ENCODE measurements around the gene BICRA.
"Not testable (repeated sequence)": the region's sequence is repeated elsewhere in the genome, so short reads cannot be mapped to it uniquely, and the experiment has no call there.

BICRA gene

DNA sequence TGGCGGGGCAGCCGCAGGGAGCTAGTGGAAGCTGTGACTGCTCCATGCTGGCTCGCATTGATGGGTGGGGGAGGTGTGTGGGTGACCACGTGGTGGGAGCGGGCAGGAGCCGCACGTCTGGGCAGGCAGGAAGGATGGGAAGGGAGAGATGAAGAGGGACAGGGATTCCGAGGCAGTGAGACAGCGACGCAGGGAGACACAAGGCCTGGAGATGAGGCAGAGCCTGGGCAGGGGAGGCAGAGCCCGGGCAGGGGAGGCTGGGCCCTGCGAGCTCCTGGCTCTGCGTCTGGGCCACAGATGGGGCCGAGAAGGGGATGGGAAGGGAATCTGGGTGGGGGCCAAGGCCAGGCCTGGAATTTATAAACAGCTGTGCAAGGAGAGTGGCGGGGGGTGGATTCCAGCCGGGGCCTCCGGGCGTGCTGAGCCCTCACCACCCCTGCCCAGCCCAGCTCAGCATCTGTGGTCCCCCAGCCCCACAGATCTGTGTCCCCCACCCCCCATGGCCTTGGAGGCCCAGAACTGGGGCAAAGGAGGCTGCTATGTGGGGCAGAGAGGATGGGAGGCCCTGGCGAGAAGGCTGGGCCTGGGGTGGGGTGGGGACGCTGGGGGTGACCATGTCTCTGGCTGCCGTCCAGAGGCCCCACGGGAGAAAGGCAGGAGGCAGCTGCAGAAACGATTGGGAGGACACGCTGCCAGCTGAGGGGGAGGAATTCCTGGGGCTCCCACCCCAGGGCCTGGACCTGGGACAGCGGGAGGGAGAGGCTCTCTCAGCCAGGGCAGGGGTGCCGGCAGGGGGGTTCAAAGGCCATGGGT, 110.3 kb downstream of the BICRA start:
- peak; percentile 90 for DNase-seq

DNA sequence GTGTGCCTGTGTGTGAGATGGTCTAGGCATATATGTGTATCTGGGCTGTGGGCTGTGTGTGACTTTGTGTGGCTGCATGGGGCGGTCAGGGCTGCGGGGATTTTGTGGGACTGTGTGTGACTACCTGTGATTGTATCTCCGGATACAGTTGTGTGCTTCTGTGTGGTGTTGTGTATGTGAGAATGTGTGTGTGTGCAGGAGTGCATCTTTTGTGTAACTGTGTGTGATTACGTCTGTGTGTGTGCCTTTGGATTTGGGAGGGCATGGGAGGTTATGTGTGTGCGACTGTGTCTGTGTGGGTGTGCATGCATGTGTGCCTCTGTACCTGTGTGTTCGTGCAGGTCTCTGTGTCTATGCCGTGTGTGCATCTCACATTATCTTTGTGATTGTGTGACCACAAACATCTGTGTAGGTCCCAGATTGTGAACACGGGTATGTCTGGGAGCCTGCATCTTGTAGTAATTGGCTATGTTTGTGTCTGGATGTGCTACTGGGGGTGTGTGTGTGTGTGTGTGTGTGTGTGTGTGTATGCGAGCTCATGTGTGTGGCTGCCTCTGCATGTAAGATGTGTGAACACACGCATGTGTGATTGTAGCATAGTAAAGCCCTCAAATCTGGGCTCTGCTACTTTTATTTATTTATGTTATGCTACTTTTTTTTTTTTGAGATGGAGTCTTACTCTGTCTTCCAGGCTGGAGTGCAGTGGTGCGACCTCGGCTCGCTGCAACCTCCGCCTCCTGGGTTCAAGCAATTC, 111.9 kb downstream of the BICRA start:
- no peak for DNase-seq

DNA sequence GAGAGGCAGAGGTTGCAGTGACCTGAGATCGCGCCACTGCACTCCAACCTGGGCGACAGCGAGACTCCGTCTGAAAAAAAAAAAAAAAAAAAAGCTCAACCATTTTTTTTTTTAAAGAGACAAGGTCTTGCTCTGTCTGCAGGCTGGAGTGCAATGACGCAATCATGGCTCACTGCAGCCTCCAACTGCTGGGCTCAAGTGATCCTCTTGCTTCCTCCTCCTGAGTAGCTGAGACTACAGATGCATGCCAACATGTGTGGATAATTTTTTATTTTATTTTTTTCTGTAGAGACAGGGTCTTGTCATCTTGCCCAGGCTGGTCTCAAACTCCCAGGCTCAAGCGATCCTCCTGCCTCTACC, 114.6 kb downstream of the BICRA start:
- no peak for DNase-seq

DNA sequence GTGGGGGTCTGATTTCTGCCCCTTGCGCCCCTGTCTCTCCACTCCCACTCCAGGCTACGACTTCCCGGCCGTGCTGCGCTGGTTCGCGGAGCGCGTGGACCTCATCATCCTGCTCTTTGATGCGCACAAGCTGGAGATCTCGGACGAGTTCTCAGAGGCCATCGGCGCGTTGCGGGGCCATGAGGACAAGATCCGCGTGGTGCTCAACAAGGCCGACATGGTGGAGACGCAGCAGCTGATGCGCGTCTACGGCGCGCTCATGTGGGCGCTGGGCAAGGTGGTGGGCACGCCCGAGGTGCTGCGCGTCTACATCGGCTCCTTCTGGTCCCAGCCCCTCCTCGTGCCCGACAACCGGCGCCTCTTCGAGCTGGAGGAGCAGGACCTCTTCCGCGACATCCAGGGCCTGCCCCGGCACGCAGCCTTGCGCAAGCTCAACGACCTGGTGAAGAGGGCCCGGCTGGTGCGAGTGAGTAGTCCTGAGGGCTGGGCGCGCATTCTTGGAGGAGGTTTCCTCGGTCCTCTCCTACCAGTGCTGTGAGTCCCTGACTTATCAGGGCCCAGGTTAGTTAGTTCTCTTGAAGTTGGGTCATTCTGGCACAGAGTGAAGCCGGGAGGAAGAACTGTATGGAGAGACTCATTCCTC, 116.9 kb downstream of the BICRA start:
- no peak for DNase-seq

DNA sequence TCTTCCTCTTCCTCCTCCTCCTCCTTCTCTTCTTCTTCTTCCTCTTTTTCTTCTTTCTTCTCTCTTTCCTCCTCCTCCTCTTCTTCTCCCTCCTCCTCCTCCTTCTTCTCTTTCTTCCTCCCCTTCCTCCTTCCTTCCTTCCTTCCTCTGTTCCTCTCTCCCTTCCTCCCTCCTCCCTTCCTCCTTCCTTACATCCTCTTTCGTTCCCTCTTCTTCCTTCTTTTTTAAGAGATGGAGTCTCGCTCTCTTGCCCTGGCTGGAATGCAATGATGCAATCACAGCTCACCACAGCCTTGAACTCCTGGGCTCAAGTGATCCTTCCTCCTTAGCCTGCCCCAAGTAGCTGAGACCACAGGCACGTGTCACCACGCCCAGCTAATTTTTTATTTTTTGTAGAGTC, 117.5 kb downstream of the BICRA start:
- no peak for DNase-seq

DNA sequence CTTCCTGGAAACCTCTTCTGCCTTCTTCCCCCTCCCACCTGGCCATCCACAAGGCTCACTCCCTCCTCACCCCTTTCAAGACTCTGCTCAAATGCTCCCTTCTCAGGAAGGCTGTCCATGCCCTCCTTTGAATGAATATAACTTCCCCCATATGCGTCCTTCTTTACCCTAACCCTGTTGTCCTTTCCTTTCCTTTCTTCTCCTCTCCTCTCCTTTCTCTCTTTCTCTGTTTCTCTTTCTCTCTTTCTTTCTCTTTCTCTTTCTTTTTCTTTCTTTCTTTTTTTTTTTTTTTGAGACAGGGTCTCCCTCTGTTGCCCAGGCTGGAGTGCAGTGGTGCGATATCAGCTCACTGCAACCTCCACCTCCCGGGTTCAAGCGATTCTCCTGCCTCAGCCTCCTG, 119.4 kb downstream of the BICRA start:
- not testable (repeated sequence) for DNase-seq

DNA sequence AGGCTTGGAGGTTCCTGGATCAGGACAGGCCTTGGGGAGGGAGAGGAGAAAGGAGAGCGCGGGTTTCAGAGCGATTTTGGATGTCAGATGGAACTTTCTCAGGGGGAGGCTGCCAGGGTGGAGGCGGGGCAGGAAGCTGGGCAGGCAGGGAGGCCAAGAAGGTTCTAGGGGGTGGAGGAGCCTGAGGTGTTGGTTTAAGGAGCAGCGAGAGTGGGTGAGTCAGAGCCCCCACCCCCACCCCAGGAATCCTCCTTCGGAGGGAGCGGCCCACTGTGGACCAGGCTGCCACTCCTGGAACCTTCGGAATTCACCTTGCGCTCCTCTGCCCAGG, 120.5 kb downstream of the BICRA start:
- peak; percentile 53 for DNase-seq

DNA sequence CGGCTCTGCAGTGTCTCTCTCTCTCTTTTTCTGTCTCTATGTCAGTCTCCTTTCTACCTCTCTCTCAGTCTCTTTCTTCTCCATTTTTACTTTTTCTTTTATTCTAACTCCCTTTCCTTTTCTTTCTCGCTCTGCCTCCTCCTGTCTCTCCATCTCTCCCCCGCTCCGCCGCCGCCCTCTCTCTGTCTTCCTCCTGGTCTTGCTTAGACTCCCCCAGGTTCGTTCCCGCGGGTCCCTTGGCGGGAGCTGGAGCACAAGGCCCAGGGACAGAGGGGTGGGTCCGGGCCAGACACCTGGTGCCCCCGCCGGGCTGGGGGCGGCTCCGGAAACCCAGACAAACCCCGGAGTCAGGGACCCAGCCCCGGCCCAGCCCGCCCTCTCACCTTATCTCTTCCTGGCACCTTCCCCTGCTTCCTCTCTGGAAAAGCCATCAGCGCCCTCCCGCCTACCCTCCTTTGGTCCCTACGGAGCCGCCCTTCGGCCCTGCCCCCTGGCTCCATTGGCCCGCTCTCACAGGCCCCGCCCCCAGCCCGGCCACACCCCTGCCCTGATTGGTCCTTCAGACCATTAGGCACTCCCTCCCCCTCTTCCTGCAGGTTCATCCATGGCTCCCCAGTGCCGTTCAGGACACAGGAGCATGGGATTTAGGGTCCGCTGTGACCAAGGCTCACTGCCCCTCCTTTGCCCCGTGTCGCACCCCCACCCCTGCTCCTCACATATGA, 121.0 kb downstream of the BICRA start:
- no peak for DNase-seq

DNA sequence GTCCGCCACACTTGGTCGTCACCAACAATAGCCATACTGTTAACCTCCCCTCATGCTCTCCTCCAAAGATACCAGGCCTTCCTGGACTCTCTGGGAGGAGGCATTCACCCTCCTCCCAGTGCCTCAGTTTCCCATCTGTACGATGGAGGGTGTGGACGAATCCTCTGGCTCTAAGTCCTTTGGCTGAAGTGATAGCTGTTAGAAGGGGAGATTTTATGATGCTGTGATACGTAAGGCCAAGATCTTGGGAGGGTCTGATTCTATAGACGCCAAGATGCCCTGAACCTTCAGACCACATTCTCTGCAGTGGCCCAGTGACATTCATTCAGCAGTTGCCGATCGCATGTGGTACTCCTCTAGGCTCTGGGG, 121.6 kb downstream of the BICRA start:
- no peak for DNase-seq

DNA sequence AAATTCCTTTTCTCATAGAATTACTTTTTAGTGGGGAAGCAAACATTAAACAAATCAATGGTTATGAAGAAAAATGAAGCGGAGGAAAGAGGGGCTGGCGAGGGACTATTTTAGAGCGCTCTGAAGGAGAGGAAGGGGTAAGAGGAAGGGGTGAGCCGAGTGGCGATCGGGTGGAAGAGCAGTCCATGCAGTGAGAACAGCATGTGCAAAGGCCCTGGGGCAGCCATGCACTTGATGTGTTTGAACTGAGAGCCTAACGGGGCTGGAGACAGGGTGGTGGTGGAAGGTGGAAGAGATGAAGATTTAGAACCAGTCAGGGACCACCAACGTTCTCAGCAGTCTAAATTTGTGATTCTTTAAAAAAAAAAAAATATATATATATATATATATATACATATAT, 122.0 kb downstream of the BICRA start:
- no peak for DNase-seq

DNA sequence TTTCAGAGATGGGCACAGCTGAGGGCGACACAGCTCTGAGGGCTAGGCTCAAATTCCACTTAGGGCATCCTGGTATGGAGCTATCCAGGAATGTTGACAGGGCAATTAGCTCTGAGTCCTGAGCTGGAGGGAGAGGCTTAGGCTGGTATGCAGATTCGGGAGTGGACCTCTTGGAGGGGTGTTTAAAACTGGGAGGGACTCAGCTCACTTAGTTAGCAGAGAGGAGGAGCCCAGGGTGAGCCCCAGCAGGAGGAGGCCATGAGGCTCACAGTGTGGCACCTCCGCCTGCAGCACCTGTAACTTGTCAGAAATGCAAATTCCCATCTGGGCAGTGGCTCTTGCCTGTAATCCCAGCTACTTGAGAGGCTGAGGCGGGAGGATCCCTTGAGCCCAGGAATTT, 126.2 kb downstream of the BICRA start:
- no peak for DNase-seq

DNA sequence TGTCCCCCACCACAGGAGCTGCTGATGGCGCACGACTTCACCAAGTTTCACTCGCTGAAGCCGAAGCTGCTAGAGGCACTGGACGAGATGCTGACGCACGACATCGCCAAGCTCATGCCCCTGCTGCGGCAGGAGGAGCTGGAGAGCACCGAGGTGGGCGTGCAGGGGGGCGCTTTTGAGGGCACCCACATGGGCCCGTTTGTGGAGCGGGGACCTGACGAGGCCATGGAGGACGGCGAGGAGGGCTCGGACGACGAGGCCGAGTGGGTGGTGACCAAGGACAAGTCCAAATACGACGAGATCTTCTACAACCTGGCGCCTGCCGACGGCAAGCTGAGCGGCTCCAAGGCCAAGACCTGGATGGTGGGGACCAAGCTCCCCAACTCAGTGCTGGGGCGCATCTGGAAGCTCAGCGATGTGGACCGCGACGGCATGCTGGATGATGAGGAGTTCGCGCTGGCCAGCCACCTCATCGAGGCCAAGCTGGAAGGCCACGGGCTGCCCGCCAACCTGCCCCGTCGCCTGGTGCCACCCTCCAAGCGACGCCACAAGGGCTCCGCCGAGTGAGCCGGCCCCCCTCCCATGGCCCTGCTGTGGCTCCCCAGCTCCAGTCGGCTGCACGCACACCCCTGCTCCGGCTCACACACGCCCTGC, 132.1 kb downstream of the BICRA start:
- no peak for DNase-seq

DNA sequence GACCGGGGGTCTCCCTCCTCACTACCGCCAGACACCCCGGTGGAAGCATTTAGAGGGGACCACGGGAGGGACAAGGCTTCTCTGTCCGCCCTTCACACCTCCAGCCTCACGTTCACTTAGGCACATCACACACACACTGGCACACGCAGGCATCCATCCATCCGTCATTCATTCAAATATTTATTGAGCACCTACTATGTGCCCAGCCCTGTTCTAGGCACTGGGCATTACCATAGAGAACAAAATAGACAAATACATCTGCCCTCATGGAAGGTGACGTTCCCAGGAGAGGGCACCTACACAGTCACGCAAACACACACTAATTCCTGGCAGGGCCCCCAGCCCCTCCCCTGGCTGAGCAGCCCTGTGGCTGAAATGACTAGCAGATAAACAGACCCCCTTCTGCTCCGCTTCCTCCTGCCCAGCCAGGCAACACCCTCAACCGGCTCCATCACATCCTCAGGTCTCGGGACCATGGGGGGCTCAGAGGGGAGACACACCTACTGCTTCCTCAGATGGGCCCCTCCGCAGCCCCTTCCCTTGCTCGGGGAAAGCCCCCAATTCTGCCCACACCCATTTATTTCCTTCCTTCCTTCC, 132.7 kb downstream of the BICRA start:
- no peak for DNase-seq

DNA sequence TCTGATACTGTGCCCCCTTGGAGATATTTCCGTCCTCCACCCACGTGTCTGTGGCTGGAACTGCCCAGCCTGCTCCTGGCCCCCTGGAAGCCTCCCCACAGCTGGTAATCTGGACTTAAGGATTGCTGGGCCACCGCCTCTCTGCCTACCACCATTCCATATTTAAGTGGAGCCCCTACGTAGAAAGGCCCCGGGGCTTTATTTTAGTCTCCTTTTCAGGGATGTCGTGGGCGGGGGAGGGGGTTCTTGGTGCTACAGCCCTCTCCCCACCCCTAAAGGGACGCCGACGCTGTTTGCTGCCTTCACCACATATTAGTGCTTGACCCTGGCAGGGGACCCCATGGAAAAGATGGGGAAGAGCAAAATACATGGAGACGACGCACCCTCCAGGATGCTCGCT, 133.7 kb downstream of the BICRA start:
- DNase-seq = peak; percentile 36

DNA sequence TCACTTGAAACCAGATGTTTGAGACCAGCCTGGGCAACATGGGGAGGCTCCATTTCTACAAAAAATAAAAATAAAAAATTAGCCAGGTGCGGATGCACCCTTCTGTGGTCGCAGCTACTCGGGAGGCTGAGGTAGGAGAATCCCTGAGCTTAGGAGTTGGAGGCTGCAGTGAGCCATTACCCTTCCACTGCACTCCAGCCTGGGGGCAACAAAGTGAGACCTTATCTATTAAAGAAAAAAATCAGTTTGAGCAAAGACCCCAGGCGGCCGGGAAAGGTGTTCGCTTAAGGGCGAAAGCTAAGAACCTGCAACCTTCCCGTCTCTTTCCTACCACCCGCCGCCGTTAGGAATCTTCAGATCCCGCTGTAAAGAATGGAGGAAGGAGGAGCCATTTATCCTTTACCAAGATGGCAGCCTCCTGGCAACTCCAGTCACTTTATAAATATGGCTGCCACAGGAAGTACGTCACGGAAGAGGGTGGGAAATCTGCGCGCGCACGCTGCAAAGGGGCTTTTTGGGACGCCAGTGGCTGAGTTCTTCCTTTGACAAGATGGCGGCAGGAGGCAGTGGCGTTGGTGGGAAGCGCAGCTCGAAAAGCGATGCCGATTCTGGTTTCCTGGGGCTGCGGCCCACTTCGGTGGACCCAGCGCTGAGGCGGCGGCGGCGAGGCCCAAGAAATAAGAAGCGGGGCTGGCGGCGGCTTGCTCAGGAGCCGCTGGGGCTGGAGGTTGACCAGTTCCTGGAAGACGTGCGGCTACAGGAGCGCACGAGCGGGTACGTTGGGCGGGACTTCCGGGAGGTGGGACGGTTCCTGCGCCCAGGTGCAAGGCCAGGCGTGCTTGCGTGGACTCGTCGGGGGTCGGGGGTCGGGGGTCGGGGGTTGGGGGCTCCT, 136.3 kb downstream of the BICRA start, which contains the start of gene NOP53:
Gene NOP53, plus strand, starts transcription at position 537 of the 892 bp plus-strand sequence. Its CDS starts 14 bp downstream, at position 551.
- DNase-seq = peak; percentile 99

DNA sequence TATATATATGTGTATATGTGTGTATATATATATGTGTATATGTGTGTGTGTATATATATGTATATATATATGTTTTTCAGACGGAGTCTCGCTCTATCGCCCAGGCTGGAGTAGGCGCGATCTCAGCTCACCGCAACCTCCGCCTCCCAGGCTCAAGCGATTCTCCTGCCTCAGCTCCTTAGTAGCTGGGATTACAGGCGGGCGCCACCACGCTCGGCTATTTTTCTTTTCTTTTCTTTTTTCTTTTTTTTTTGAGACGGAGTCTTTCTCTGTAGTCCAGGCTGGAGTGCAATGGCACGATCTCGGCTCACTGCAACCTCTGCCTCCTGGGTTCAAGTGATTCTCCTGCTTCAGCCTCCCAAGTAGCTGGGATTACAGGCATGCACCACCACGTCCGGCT, 137.2 kb downstream of the BICRA start:
- DNase-seq = not testable (repeated sequence)

DNA sequence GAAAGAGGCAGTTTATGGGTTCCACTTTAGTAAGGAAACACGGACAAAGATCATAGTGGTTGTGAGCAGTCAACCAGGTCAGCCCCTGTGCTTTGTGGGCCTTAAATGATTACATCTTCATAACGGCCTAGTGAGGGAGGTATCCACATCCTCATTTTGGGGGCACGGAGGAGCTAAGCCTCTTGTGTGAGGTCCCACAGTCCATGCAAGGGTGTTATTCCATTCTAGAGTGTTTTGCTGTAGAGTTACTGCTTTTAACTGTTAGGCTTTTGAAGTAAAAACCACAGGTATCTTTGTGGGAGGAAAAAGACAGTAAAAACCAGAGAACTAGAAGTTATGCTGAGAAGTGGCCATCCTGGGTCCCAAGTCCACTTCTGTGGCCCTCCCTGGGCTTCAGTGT, 140.4 kb downstream of the BICRA start:
- DNase-seq = no peak

DNA sequence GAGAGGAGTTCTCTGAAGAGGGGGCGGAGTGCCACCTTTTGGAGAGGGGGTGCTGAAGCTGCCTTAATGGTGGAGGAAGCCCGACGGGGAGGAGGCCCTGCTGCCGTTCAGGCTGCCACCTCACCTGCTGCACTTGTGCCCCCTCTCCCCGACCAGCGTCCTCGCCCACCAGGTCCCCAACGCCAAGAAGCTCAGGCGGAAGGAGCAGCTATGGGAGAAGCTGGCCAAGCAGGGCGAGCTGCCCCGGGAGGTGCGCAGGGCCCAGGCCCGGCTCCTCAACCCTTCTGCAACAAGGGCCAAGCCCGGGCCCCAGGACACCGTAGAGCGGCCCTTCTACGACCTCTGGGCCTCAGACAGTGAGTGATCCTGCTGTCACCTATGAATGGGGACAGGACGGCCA, 141.8 kb downstream of the BICRA start:
- no peak for DNase-seq

DNA sequence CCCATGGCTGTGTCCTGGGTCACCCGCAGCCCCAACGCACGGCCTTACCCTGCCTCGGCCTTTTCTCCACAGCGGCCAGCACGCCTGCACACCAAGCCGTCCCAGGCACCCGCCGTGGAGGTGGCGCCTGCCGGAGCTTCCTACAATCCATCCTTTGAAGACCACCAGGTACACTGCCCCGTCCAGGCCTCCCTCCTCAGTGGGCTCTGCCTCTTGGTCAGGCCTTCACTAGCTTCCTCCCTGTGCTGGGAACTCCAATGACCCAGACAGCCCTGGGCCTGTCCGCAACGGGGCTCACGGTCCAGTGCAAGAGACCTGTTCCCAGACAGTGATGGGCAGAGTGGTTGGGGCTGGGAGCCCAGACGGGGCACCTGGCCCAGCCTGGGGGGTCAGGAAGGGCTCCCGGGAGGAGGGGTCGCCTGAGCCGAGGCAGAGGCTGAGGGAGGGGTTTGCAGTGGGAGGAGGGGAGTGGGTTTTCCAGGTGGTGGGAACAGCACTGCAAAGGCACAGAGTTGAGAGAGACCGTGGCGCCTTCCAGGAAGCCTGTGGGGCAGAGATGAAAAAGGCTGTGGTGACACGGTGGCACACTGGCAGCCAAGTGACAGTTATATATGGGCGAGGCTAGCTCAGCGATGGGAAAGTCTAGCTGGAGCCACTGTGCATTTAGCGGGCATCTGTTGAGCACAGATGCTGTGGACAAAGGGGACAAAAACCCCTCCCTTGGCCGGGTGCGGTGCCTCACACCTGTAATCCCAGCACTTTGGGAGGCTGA, 143.7 kb downstream of the BICRA start:
- DNase-seq = no peak

All from eye (tissue), 1 donor.